ENCODE measurements around the gene SPTB.

- TF ChIP-seq CTCF (IDR thresholded peaks at IDR 0.05; ENCODE audit: low read depth, low read length) (no peak), EZH2phosphoT487 (IDR thresholded peaks at IDR 0.05; ENCODE audit: low read depth) (no peak)
Observed at GRCh38 chr14:64864258-64864657, 15.4 kb downstream of the SPTB start.
